NCI-H526 treated with DMSO at 0.1 percent for 48 hours (cell line): ENCODE measurements around the gene NCOA1.

Source experiments
- DNase-seq: peaks from one replicate; lab custom pipeline; 2025; lab: John Stamatoyannopoulos, UW

Gene NCOA1

DNA sequence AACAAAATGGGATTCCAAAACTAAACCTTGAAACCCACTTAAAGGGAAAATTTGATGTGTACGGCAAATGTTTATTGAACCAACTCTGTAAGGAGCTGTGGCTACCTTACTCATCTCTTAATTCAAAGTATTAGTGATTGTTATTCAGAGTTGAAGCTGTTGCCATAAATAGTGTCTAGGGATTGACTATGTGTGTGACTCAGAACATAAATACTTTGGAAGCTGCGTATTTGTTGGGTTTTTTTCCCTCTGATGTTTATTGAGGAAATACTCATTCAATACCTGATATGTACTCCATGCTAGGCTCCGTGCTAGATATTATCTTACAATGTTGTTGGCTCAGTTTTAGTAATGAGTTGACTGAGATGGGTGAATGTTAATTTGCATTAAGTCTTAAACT, 211.7 kb downstream of the NCOA1 start:
- DNase-seq: no peak

DNA sequence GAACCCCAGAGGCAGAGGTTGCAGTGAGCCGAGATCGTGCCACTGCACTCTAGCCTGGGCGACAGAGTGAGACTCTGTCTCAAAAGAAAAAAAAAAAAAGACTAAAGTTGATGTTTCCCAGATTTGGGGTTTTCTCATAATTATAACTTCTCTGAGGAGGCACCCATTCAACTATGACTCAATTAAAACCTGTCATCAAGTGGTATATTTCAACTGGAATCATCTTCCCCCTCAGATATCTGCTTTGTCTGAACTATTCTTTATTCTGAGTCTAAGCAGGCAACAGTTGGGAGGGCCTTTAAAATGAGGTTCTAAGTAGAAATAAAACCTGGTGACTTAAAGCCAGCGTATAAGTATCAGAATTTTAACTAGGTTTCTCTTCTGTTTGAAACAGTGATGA, 213.6 kb downstream of the NCOA1 start:
- no peak for DNase-seq

DNA sequence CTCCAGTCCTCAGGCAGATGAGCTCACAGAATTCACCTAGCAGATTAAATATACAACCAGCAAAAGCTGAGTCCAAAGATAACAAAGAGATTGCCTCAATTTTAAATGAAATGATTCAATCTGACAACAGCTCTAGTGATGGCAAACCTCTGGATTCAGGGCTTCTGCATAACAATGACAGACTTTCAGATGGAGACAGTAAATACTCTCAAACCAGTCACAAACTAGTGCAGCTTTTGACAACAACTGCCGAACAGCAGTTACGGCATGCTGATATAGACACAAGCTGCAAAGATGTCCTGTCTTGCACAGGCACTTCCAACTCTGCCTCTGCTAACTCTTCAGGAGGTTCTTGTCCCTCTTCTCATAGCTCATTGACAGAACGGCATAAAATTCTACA, 216.1 kb downstream of the NCOA1 start:
- no peak for DNase-seq

DNA sequence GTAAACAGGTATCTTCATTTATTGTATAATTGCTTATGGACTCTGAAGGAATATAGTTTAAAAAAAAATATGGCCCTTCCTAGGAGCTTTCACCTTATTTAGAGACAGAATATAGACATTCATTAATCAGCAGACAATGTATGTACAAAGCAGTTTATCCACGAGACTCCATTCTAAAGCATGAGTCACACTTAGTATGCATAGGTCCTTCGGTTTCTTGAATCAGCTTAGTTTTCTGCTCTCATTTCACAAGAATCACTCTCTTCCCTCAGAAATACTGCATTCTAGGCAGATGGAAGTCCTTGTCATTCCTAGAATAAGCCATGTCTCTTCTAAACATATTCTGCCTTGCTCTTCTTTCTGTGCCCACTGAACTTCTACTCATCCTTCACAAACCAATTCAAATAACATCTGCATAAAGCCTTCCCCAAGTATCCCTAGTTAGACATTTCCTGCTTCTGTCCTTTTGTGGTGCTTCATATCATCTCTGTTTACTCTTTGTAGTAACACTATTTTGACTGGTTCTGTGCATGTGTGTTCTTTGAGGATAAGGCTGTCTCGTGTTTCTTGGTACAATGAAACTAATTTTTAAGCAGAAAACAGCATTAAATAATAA, 217.6 kb downstream of the NCOA1 start:
- DNase-seq: peak; percentile 5

DNA sequence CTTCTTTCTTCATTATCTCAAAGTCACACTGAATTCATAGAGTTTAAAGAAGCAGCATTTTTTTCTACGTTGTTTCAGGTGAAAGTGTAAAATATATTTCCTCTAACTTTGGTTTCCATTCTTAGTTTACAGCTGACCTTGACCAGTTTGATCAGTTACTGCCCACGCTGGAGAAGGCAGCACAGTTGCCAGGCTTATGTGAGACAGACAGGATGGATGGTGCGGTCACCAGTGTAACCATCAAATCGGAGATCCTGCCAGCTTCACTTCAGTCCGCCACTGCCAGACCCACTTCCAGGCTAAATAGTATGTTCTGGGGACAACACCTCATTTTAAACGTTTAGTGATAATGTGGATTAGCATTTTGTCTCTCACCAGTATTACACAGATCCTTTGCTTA, 219.8 kb downstream of the NCOA1 start:
- DNase-seq: no peak

DNA sequence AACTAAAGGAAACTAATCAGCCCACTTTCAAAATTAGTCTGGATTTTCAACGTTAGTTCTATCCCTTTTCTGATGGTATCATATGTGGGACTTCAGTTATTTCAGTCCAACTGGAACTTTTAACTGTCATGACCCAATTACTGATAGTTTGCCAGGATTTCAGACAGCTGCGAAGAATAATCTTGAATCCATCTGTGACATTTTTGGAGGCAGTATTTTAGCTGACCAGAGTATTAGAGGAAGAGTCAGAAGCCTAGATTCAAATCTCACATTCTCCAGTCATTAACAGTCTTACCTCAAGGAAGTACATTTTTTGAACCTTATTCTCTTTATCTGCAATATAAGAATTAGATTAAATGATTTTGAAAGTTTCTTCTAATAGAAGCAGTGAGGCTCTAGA, 220.8 kb downstream of the NCOA1 start:
- DNase-seq: no peak

DNA sequence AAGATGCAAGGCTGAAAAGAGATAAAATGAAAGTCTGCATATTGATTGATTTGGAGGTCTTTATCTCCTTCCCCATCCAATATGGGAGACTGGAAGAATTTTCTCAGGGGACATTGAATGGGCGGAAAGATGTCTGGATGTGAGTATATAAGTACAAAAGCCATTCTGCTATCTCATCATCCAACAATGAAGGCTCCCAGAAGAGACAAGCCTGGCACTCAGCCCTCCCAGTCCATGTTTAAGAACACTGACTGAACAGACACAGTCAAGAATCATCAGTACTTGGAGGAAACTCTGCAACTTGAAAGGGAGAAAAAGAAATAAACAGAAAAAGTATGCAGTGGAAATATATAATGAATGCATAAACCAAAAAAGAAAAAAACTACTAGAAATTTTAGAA, 221.2 kb downstream of the NCOA1 start:
- DNase-seq: no peak

DNA sequence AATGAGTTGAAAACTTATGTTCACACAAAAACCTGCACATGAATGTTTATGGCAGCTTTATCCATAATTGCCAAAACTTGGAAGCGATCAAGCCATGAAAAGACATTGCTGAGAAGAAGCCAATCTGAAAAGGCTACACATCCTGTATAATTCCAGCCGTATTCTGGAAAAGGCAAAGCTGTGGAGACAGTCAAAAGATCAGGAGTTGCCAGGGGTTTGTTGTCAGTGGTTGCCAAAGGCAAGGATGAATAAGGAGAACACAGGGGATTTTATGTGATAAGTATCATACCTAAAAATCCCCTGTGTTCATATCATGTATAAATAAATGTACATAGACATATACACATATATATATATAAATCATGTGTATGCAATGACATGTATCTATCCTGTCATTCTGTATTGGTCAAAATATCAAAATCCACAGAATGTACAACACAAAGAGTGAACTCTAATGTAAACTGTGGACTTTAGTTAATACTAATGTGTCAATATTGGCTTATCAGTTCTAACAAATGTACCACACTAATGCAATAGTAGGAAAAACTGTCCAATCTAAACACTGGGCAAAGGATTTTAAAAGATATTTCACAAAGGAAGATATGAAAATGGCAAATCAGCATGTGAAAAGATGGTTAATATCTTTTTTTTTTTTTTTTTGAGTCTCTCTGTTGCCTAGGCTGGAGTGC, 226.4 kb downstream of the NCOA1 start:
- DNase-seq: no peak

DNA sequence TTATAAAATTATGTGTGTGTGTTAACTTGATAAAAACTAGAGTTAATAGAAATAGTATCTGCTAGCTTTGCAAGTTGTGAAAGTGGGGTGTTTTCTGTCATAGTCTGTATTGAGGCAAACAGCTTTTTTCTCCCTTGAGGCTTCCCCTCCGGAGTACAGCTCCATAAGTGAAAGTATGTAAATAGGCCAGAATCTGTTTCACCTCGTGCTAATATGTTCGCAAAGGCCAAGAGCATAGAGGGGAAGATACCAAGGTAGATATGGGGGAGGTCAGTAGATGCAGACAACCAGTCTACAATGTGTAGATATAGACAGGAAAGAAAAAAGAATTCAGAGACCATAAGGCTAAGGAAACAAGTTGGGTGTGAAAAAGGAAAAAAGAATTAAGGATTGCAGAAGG, 229.3 kb downstream of the NCOA1 start:
- DNase-seq: no peak

DNA sequence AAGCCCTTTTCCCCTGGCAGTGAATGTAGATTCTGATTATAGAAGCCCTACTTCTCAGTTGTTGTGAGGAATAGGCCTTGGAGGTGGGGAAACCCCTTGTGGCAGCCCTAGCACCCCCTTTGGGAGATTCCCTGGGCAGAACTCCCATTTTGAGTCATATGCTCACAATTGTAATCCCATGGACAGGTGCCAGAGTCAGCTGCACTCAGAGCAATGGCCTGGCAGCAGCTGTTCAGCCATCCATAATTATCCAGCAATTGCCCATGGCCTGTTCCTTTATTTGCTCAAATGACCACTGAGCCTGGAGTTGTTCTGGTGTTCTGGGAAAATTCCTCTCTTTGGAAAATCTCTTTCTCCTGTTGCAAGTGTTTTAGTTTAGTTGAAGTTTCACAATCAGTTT, 230.4 kb downstream of the NCOA1 start:
- DNase-seq: no peak

DNA sequence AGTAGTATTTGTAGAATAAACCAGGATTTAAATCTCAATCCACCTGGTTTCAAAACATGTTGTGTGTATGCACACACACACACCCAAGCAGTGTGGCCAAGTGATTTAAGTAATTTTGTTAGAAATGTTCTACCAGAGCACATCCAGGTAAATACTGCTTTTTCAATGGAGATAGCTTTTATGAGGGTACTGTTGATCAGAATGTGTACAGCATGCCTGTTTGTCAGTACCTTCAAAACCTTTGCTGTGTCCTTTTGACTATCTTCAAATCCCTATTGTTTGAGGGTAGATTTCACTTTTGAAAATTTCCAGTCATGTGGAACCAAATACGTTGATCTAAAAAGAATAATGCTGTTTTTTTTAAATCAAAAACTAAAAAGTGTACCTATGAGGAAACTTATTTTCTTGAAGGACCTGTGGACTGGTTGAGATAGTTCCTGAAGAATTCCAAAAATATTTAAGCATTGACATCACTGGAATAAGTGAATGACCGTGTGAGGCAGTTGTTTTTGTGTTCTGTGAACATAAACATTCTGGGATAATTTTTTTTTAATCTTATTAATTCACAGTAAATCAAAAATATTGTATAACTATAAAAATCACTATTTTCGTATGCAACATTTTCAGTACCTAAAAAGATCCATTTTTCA, 231.2 kb downstream of the NCOA1 start:
- DNase-seq: no peak

DNA sequence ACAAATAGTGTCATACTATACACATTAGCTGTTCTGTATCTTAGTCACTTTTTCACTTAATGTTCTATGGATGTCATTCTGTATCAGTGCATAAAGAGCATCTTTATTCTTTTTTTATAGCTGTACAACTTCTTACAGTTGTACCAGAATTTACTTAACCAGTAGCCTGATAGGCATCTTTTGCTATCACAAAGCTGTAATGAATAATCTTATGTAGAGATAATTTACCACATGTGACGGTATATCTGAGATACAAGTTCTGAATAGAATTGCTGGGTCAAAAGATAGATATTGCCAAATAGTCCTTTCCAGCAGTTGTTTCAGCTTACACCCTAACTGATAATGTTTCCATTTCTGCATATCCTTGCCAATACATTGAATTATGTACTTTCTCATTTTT, 232.1 kb downstream of the NCOA1 start:
- no peak for DNase-seq

DNA sequence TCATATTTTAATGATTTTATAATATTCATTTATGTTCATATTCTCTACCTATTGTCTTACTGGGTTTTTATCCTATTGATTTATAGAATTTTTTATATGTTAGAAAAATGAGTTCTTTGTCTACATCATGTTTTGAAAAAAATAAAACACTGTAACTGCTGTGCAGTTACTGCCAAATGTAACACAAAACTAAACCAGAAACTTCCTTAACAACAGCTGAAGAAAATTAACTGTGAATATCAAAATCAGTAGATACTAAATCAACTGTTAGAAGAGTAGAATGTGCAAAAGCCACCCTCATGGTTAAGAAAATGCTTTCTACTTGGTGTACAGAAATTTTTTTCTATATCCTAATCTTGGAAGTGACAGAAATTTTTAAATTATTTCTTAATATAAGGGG, 232.6 kb downstream of the NCOA1 start:
- DNase-seq: no peak

DNA sequence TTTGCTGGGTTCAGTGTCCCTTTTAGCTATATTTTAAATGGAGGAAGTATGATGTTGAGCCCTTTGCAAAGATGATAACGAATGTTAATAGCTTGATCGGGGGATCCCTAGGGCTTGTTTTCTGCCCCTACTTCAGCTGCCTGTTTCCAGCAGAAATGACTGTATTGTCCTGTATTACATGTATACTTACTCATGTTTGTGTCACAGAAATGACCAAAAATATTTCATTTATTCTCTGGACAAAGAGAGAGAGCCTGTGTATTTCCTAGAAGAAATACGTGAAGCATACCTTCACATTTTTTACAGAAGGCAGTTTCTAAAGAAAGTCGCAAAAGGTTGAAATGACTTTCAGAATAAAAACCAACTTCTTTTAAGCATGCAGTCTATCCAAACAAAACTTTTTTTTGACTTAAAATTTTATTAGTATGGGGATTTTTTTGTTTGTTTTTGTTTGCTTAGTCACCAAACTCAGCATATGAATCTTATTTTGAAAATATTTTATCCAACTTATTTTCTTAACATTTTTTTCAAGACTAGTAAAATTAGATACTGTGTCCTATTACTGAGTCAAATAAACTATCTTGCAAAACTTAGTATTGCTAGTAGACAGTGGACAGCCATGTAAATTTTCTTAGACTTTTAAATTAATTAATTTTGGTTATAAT, 233.2 kb downstream of the NCOA1 start:
- no peak for DNase-seq

DNA sequence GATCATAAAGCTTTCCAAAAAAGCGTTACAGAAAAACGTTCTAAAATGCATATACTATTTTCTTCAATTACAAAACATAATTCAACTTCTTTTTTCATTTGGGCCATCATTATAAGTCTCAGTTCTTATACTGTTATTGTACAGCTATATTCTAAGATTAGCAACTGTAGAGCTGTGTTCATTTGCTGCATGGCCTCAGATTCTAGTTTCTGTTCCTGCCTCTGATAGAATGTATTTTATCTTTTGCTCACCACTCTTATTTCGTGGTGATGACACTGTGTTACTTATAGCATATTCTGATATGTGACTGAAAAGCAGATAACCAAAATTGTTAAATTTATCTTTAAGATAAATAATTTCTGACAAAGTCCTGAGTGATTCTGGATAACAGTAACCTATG, 234.9 kb downstream of the NCOA1 start:
- DNase-seq: no peak

DNA sequence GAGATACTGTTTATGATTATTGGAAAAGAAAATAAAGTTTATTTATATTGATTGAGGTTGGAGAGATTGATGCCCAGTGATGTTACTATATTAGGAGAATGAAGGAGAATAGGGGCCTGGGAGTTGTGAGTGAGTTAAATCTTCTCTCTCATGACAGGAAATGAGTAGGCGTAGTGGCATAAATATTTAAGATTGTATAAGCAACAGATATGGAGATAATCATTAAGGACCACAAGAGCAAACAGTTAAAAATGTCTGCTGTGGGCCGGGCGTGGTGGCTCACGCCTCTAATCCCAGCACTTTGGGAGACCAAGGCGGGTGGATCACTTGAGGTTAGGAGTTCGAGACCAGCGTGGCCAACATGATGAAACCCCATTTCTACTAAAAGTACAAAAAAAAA, 239.4 kb downstream of the NCOA1 start:
- no peak for DNase-seq

DNA sequence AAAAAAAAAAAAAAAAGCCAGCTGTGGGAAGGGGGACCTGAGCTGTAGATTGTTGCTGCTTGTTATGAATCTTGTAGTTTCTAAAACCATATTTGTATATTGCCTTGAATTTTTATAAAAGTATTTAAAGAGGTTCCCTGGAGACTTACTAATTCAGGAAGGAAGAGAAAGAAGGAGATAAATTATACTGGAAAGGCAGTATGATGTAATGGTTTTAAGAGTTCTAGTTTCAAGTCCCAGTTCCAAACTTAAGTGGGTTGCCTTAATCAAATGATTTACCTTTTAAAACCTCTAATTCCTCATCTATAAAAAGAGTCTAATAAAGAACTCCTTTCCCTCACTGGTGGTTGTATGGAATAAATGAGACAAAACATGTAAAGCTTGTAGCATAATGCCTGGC, 240.0 kb downstream of the NCOA1 start:
- no peak for DNase-seq

DNA sequence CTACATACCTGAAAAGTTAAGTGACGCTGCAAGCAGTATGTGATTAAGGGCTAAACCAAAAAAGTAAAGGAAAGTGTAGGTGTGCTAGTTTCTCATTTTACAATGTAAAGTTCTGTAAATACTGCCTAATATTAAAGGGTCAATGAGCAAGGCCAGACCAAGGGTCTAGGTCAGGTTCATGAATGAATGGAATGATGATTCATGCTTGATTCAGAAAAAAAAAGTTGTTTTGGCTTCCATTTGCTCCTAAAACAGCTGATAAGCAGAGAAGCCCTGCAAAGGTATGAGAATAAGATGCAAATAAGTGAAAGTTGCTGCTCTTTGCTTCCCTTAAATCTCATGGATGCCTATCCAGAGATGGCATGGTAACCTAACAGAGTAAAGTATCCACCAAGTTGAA, 240.9 kb downstream of the NCOA1 start:
- no peak for DNase-seq

DNA sequence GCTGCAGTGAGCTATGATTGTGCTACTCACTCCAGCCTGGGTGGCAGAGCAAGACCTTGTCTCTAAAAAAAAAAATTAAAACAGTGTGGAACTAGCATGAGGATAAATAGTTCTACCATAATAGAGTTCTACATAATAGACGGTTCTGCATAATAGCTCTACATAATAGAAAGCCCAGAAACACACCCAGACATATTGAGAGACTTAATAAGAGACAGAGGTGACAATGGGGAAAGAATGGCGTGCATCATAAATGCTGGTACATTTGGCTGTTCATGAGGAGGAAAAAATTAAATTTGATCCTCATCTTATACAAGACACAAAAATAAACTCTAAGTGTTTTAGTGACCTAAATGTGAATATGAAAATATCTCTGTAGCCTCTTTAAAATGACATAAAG, 243.7 kb downstream of the NCOA1 start:
- no peak for DNase-seq

DNA sequence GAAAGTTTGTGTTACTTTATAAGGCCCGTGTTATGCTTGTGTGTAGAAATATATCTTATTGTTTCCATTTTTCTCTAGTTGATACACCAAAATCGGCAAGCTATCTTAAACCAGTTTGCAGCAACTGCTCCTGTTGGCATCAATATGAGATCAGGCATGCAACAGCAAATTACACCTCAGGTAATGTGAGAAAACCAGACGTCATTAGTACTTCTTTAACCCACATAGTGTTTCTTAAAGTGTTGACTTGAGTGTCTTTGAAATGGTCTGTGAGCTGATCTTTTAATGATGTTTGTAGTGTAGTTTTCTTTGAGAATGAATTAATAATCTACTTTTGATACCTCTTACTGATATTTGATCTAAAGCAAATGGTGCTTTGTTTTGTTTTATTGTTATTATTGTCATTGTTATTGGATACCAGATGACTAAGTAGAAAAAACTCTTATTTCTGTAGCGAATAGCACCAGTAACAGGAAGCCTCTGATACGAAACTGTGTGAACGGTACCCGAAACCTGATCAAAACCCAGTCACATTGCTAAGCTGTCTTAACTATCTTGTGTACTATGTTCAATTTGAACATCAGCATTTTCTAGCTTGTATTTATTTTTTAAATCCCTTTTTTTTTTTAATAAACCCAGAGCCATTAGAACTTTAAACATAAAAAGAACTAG, 248.4 kb downstream of the NCOA1 start:
- no peak for DNase-seq

DNA sequence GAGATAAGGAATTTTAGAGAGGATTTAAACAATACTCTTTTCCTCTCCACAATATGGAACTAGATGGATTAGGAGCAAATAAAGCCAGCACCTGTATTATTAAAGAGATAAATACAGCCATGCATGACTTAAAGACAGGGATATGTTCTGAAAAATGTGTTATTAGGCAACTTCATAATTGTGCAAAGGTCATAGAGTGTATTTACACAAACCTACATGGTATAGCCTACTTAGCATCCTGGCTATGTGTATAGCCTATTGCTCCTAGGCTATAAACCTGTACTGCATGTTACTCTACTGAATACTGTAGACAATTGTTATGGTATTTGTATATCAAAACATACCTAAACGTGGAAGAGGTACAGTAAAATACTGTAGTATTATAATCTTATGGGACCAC, 249.1 kb downstream of the NCOA1 start:
- DNase-seq: no peak

DNA sequence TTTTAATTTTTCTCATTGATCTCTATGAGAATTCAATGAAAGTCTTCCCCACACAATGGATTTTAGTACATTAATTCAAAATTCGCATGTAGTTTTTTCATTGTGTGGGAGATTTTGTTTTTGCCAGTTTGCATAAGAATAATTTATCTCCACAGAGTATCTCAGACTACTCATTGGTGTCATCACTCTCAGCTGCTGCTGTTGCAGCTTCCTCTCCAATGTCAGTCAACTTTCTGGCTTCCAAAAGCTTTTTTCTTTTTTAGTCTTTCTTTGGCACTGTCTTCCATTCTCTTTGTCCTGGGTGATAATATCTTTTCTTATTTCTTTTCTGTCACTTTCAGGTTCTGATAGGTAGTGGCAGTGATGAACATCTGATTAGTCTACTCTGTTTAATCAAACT, 251.7 kb downstream of the NCOA1 start:
- DNase-seq: no peak

DNA sequence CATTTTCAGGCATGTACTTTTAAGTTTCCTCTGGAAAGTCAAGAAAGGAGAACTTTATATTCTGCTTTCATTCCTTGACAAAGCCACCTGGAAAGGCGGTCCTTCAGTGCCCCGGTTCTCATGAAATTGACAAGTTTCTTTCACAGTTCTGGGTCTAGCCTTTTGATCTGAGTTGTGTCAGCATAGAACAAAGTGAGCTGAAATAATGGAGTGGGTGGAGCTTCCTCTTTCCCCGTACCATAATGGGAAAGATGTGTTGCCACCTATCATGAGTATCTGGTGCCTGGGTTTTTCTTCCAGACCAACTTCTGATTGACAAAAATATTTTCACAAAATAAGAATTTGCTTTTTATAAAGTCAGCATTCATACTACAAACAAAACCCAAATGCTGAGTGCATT, 252.9 kb downstream of the NCOA1 start:
- DNase-seq: no peak
